SIG-M5 (cell line): ENCODE measurements around the gene SCLT1.
A peak's percentile ranks its signal among the peaks of the same experiment; 100 is the strongest.

Experiments used
- DNase-seq: peaks from one replicate; lab custom pipeline; 2025; lab: John Stamatoyannopoulos, UW

SCLT1 gene

DNA sequence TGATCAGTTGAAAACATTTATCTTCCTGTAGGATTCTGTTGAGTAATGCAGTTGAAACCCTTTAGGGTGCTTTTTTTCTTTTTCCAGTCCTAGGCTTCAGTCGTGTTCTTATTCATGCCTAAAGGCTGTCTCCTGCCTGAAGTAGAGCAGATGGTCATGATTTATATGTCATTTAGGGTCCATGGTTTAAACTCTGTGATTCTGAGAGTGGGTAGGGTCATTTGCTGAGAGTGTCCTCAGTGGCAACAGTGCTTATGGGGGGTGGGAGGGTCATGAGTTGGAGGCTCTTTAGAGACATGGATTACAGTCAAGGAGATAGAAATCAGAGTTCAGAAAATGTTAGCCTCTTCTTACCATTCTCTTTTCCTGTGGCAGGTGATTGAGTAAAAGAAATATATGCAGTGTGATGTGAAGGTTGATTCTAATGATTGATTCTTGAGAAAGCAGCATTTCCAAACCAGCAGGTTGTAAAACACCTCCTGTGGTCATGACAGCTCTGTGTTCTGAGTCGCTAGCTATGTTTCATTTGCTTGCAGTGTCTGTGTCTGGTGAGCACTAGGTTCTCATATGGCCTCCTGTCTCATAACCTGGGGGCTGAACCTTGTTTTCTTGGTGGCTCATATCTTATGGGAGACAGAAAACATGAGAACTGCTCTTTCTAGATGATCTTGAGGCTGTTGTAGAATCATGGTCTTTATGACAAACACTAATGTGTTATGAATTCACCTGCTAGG, 223.4 kb downstream of the SCLT1 start:
- no peak for DNase-seq

DNA sequence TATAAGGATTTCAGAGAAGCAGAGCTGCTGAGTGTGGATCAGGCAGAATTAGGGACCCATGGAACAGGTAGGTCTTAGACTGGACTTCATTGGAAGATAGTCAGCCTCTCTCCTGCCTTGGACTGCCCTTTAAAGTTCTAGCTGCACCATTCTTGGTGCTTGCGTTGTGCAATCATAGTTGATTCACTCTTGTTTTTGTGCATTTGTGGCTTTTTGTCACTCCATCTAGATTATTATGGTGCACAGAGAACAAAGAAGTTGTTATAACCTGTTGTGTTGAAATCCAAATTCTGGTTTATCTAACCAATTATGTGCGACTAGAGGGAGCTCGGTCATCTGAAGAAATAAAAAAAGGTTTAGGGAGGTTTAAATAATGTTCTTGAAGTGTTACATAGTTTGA, 224.6 kb downstream of the SCLT1 start:
- no peak for DNase-seq

DNA sequence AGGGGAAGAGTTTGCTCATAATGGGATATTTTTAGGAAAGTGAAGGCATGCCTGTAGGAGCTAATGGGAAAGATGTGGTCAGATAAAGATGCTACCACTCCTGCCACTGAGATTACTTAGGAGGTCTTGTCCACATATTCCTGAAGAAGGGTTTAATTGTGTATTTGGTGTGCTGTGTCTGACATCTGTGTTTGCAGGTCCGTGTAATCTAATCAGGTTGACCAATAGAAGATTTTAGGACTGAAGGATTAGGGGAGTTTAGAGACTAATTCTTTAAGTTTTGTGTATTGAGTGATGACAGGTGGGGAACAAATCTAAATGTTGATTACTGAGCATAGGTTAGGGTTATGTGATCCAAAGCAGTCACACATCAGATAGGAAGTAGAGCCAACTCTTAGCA, 226.6 kb downstream of the SCLT1 start:
- no peak for DNase-seq

DNA sequence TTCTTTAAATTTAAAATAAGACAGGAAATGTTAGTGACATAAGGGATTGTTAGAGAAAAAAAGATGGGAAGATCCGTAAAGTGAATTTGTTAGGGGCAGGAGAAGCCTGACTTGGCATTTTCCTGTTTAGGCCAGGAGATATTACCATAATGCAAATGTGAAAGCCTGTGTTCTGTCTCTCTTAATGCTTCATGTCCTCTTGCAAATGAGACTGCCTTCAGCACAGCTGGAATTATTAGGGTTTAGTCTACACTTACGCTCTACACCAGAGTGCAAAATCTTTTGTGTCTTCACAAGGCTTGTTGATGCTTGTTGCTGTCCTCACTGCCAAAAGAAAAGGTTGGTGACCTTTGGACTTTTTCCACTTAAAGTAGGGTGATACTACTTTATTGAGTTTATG, 227.1 kb downstream of the SCLT1 start:
- no peak for DNase-seq

DNA sequence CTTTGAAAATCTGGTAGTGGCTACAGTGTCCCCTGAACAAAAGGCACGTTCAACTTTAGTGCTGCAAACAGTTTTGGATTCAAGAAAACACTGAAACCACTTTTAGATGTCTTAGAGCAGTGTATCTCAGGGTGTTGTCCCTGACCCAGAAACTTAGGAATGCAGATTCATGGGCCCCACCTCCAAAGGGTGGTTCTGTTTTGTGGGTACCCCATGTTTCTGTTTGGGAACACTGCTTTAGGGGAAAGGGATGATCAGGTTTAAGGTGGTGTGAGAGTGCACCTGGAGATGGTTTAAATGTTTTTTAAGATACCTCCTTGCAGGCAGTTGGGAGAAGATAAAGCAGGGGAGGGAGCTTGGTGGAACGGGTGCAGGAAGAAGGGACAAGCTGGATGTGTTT, 228.2 kb downstream of the SCLT1 start:
- DNase-seq: no peak

DNA sequence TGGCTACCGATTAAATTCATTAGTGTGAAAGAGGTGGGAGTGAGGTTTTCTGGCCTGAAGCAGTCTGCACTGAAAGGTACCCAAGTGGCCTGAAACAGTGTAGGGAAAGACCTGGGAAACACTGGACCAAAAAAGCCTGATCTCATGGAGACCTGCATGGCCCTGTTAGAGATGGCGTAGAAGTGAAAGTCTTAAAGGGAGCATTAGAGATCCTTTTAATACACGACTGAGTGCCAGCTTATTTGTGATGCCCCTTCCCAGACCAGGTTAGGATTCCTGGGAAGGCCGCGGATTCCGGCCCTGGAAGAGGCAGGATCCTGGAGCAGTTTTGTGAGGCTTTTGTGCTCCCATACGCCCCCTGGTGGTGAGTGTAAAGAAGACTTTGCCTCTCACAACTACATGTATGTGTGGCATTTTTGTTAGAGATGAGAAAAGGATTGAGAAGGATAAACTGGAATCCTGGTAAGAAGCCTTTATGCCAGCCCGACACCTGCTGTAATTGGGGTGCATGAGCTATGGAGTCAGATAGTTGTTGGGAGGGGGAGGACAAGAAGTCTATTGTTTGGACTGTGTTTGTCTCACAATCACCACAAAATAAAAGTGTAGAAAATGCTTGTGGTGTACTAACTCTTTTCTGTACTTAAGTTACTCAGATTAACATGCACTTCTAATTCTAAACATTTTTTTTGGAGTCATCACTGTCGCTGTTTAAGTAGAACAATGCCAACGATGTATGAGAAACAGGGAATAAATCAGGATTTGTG, 229.8 kb downstream of the SCLT1 start:
- DNase-seq: no peak

DNA sequence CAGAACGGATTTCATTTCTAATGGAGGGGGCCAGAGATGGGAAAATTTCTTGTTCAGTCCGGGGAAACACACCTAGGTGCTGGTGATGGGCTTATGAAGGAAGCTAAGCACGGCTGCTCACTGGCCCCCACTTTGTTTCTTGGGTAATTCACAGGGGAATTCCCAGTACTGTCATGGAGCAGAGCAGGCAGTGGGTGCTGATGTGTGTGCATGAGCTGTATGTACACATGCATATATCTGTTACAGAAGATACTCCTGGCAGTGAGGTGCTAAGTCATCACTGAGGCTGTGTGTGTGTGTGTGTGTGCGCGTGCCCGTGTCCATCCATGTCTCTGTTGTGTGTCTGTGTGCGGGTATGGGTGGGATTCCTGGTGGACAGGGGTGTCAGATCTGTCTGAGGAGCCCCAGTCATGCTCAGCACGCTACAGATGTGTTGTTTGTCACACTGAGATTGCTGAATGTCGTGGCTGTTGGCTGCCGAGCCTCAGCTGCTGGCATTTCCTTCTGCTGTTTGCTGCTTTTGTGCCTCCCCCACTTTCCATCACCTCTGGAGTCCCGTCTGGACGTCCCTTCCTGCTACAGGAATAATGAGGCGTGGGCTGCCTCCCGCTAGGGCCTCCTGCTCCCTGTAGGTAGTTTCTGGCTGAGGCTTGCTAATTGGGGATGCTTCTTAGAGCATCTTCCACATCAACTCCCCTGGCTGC, 230.6 kb downstream of the SCLT1 start:
- DNase-seq: no peak

DNA sequence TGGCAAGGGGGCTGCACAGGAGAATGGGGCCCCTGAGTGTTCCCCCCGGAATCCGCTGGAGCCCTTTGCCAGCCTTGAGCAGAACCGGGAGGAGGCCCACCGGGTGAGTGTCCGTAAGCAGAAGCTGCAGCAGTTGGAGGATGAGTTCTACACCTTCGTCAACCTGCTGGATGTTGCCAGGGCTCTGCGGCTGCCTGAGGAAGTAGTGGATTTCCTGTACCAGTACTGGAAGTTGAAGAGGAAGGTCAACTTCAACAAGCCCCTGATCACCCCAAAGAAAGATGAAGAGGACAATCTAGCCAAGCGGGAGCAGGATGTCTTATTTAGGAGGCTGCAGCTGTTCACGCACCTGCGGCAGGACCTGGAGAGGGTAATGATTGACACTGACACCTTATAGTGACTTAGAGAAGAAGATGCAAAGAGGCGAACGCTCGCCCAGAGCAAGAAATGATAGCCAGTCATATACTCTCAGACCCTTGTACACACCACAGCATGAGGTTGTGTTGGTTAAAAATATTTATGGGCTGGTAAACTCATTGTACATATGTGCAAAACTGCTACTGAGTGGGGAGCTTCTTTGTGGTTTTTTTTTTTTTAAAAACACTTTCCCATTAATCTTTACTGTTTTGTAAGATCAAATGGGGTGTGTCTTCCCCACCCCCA, 231.4 kb downstream of the SCLT1 start:
- DNase-seq: no peak

DNA sequence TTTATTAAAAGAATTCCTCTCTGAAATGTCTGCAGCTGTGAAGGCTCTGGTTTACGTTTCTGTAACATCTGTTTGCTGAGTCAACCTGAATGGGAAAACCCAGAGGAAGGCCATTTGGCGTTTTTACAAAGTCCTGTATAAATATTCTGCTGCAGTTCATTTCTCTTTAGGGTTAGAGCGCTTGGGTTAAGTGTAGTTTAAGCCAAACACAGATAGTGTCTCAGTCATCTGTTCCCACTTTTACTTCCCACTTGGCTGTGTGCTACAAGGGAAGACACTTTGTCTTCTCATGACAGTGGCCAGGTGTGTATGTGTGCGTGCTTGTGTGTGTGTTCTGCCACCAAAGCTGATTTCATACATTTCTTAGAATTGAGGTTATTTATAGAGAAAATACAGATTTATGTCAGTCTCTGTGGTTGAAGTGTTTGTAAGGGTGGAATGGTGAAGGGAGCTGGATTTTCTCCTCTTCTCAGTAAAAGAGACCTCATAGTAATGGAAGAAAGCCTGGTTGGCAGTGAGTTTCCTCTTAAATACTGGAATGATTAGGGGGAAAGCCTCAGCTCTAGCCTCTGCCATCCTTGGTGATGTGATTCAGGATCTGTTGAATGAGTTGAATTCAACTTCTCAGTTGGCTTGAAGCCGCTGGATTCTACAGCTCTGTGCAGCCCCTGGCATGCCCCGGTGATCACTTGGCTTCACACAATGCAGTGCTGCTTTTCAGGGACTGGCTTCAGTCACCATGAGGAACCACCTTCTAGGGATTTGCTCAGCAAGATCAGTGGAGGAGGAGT, 233.3 kb downstream of the SCLT1 start:
- DNase-seq: no peak

DNA sequence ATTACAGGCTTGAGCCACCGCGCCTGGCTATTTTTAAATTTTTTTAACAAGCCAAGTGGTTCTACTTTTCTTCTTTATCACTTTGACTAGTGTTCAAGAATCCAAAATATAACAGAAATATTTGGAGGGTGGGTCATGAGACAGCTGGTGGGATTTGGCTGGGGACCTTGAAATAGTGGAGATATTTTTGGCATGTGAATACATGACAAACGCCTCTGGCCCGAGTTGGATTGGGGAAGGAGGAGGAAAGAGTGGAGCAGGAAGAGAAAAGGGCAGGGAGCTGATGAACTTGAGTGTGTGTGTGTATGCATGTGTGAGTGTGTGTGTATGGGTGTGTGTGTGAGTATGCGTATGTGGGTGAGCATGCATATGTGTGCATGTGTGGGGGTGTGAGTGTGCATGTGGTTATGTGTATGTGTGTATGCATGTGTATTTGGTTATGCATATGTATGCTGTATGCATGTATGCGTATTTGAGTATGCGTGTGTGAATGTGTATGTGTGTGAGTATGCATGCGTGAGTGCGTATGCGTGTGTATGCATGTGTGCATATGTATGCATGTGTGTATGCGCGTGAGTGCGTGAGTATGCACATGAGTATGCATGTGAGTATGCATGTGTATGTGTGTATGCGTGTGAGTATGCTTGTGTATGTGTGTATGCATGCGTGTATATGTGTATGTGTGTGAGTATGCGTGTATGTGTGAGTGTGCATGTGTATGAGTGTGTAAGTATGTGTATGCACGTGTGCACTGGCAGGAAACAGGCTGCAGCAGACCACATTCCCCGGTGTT, 234.3 kb downstream of the SCLT1 start:
- no peak for DNase-seq

DNA sequence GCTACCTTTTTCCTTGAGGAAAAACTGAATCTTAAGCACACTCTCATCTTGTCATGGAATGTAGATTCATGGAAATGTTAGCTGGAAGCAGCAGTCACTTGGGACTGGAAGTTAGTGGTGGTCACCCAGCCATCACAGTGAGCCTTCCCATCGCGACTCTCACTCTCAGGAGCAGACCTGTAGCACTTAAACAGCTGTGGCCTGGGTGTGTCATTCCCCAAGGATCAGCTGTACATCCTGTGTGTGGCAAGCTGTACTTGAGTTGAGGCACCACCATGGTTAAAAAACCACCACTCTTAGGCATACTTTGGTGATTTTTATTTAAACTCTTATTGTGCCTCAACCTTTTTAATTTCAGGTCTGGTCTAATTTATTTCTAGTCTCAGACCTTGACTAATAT, 237.1 kb downstream of the SCLT1 start:
- no peak for DNase-seq

DNA sequence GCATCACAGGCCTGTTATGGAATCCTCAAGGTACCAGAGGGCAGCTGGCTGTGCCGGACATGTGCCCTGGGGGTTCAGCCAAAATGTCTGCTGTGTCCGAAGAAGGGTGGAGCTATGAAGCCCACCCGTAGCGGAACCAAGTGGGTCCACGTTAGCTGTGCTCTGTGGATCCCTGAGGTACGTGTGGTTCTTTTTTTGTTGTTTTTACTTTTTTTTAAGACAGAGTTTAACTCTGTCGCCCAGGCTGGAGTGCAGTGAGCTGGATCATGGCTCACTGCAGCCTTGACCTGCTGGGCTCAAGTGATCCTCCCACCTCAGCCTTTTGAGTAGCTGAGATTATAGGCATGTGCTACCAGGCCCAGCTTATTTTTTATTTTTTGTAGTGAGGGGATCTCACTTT, 237.7 kb downstream of the SCLT1 start:
- DNase-seq: no peak

DNA sequence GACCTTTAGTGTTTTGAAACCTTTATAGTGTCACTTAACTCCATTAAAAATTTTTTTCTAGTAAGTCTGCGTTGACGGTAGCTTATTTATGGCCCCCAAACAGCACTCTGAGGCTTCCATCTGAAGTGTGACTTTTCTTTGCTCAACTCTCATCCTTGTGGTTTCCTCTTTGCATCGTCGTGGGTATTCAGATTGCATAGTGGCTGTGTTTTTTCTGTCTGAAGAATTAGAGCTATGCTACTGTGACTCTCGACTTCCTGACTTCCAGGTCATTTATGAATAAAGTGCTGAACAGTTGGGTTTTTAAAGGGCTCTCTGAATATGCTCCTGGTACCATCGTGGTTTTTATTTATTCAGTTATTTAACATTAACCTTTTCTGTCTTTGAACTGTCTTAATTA, 238.9 kb downstream of the SCLT1 start:
- no peak for DNase-seq

DNA sequence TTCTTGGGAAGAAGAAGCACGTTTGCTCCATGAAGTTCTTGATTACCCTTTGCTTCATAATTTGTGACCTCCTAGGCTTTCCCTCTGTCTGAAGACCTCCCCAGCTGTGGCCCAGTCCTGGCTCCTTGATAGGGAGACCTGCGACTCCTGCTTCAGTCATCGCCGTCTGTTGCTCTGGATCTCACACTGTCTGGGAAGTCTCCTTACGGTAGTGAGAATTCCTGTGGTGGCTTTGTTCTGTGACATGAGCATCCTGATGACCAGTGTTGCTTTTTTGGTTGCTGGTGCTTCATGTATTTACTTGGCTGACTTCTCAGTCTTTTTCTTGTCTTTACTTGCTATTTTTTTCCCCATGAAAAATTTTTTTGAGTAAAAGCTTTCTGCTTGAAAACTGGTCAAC, 239.6 kb downstream of the SCLT1 start:
- no peak for DNase-seq

DNA sequence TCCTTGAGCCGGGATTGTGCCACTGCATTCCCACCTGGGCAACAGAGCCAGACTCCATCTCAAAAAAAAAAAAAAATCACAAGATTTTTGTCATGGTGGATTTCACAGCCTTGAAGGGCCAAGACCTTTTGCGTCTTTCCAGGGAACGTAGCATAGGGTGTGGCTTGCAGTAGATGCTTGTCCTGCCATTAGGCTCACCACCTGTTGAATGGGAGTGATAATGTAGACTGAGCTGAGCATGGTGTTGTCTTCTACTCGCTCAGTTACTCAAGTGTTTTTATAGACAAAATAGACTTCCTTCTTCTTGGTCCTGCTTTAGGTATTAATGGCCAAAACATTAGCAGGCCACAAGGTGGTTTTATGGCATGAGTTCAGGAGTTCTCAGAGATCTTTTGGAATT, 243.1 kb downstream of the SCLT1 start:
- DNase-seq: no peak

DNA sequence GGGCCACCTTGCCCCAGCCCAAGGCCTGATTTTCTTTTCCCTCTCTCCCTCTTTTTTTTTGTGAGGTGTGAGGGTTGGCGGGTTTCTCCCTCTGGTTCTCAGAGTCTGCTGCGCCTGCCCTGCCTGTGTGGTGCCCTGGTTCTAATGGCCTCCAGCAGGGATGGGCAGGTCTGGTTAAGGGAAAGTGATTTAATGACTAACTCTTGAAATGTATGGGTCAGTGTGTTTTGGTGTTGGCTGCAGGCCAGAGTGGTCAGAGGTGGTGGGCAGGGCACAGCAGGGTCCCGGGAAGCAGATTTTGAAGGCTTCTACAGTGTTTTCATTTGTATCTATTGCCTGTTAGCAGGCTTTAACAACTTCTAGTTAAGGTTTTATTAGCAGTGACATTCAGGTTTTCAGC, 244.9 kb downstream of the SCLT1 start:
- DNase-seq: no peak

DNA sequence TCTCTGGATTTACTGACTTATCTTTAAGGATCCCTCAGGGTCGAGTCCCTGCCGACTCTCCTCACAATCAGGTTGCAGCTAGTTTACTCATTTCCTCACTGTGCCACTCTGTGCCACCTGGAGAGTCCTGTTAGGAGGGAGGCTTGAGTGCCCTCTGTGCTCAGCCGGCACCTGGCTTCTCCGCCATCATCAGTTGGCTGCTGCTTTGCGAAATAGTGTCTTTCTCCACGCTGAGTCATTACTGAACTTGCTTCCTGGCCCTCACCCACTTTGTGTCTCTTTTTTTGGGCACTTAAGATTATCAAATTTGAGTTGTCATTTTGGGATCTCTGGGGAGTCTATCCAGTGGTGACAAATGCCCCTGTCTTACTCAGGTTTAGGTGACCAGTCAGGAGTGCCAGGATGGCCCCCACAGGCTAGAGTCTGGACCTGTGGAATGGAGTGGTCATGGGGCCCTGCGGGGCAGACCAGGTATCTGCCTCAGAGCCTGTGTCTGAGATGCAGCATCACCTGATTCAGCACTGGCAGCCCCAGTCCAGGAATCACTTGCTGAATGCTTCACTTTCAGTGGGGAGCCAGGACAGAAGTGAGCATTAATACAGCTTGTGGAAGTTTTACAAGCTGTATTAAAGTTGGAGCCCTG, 246.1 kb downstream of the SCLT1 start:
- DNase-seq: peak; percentile 5

DNA sequence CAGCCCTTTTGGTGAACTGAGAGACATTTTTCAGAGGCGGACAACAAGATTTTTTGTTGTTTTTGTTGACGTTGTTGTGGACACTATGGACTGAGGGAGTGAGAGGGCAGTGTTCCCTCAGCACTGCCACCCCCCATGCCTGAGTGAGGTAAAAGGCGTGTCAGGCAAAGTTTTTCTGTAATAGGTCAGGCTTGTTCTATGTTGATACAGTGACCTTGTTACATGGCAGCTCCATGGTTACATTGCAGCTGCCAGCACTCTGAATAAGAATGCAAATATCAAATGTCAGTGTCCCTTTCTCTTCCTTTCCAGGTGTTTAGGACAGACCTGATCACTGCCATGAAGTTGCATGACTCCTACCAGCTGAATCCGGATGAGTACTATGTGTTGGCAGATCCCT, 247.3 kb downstream of the SCLT1 start:
- DNase-seq: no peak

DNA sequence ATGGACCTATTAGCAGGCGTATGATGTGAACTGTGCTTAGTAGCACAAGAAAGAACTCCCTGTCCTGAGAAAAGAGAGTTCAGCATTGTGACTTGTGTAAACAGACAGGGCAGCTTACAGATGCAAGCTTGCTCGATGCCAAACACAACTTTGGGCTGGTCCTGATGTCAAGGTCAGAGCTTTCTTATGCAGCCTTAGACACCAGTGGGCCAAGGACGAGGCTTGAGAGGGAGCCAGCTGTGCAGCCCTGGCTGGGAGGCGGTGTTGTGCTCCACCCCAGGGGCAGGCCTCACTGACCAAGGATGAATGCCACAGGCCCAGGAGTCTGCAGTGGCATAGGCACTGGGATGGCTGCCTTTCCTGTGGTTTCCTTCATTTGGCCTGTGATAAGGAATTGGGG, 248.4 kb downstream of the SCLT1 start:
- DNase-seq: no peak

DNA sequence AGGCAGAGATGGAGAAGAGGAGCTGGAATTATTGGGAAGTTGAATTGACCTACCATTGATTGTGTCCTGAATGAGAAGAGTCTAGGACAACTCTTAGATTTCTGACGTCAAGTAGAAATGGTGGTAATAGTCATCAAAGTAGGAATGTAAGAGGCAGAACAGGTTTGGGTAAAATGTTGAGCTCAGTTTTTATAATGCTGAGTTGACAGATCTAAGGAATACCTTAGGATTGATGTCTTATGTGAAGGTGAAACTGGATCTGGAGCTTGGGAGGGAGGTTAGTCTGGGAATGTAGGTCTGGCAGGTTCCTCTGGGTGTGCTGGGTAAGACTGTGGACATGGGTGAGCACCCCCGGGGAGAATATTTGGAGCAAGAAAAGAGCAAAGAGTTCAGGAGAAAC, 251.9 kb downstream of the SCLT1 start:
- no peak for DNase-seq
